HepG2 (cell line): ENCODE data around the gene ZMYND10. TPM values are rescaled to one million over a fixed set of nuclear protein-coding genes. Genes with fewer than 3 reads are reported as not detected.

ENCODE experiments used
- POGZ ChIP-seq: sonication (generic); formaldehyde crosslinking; IDR thresholded peaks from 2 replicates; pipeline ENCODE4 v1.4.0; 2020; ENCODE audit warnings: mild to moderate bottlenecking, missing genetic modification reagents
- TFDP2 ChIP-seq: sonication (generic); formaldehyde crosslinking; IDR thresholded peaks from 2 replicates; pipeline ENCODE4 v1.4.0; 2020; ENCODE audit warnings: missing genetic modification reagents
- ZBTB14 ChIP-seq: sonication (generic); formaldehyde crosslinking; IDR thresholded peaks from 2 replicates; pipeline ENCODE4 v1.4.0; 2020; ENCODE audit warnings: missing genetic modification reagents
- ZNF318 ChIP-seq: sonication (generic); formaldehyde crosslinking; IDR thresholded peaks from 2 replicates; pipeline ENCODE4 v1.4.0; 2020; ENCODE audit warnings: mild to moderate bottlenecking, missing genetic modification reagents
- ZNF407 ChIP-seq: sonication (generic); formaldehyde crosslinking; IDR thresholded peaks from one replicate; pipeline ENCODE4 v1.5.1; 2020; ENCODE audit warnings: mild to moderate bottlenecking, missing genetic modification reagents; ENCODE audit errors: not compliant biosample characterization
- ZNF747 ChIP-seq: sonication (generic); formaldehyde crosslinking; IDR thresholded peaks from 2 replicates; pipeline ENCODE4 v1.8.1; 2023; ENCODE audit warnings: missing genetic modification reagents, mild to moderate bottlenecking, borderline replicate concordance
- polyA plus RNA-seq, 8 experiments: library from polyadenylated mRNA; depleted of rRNA in 3 of 8; stranded (reverse) in 7 of 8; unstranded in 1 of 8; fragments of >200 nt; fragmentation: Illumina TruSeq in 4 of 8; extraction: Trizol in 4 of 8; gene quantifications; 2 replicates each; pipeline versions ENCODE4 v1.2.1 to v1.2.3, GENCODE V29; 2011 to 2016; ENCODE audit warnings: low read depth in 4 of 8, missing spikeins in 1 of 8, mixed read lengths in 1 of 8; ENCODE audit not compliant: insufficient read depth in 1 of 8
- total RNA-seq, 5 experiments: library from RNA; depleted of rRNA; stranded (reverse); fragments of >200 nt; fragmentation: Illumina TruSeq; extraction: Trizol; gene quantifications; 2 replicates each; pipeline ENCODE4 v1.2.3, GENCODE V29; 2016; ENCODE audit warnings: low read depth in 1 of 5

ZMYND10 gene
- total and polyA plus RNA-seq, 2 of the 13 experiments (the other 11 are each of a cell fraction or from before 2014, with no cell fraction given) = 0.60 to 0.74 TPM

GRCh38 chr3:50324351-50325112 is 21.0 kb downstream of the ZMYND10 start (continued):
- TF ChIP-seq ZNF407 (CRISPR knock-in tag) (peak; percentile 37), ZNF747 (CRISPR knock-in tag) (no peak), ZBTB14 (CRISPR knock-in tag) (peak; percentile 39; the same call in 1 of the 2 replicates), ZNF318 (0 out of 2 replicates have a peak, but pooled peaks have one; percentile 66), TFDP2 (peak; percentile 31; the same call in 1 of the 2 replicates), POGZ (CRISPR knock-in tag) (0 out of 2 replicates have a peak, but pooled peaks have one; percentile 35)
